Transverse colon (tissue), 4 donors: ENCODE measurements around the gene PITX1. TPM values are rescaled to one million over a fixed set of nuclear protein-coding genes. Genes with fewer than 3 reads are reported as not detected.

Experiments used
- DNase-seq: peaks from one replicate; pipeline ENCODE4 v3.0.0-alpha.2; 2019
- H3K27ac ChIP-seq, 4 donors: fragments of 200-600 bp; sonication (generic); 2 replicates each; pipeline ENCODE4 v1.5.1; 2016 to 2018; ENCODE audit warnings: inconsistent platforms in 4 of 4
- H3K27me3 ChIP-seq: fragments of 200-600 bp; sonication (generic); 2 replicates; pipeline ENCODE4 v1.5.1; 2017; ENCODE audit warnings: inconsistent platforms
- H3K36me3 ChIP-seq, 4 donors: fragments of 200-600 bp; sonication (generic); 2 replicates each; pipeline ENCODE4 v1.5.1; 2017 to 2019; ENCODE audit warnings: inconsistent platforms in 4 of 4
- H3K4me1 ChIP-seq, 4 donors: fragments of 200-600 bp; sonication (generic); 2 replicates each; pipeline ENCODE4 v1.5.1; 2017 to 2020; ENCODE audit warnings: inconsistent platforms in 4 of 4
- H3K4me3 ChIP-seq, 4 donors: fragments of 200-600 bp; sonication (generic); 1 replicate in 1 of 4; 2 replicates in 3 of 4; pipeline versions ENCODE4 v1.5.1 to v1.6.1; 2017 to 2019; ENCODE audit warnings: inconsistent platforms in 4 of 4
- H3K9me3 ChIP-seq, 2 donors: fragments of 200-600 bp; sonication (generic); 2 replicates each; pipeline ENCODE4 v1.5.1; 2017 to 2019; ENCODE audit warnings: inconsistent platforms in 2 of 2
- EP300 ChIP-seq: sonication (generic); formaldehyde crosslinking; IDR thresholded peaks from one replicate; pipeline ENCODE4 v1.6.1; 2017; ENCODE audit warnings: antibody characterized with exemption, low read depth
- POLR2A ChIP-seq: fragments of 450-650 bp; IDR thresholded peaks from one replicate; pipeline ENCODE4 v1.6.1; 2016; ENCODE audit warnings: antibody characterized with exemption, mild to moderate bottlenecking, moderate library complexity
- POLR2AphosphoS5 ChIP-seq, 3 donors: sonication (generic); formaldehyde crosslinking; IDR thresholded peaks; one replicate each; pipeline ENCODE4 v1.6.1; 2016; ENCODE audit warnings: antibody characterized with exemption in 3 of 3
- WGBS, 2 donors: methylation state at CpG; one replicate each; pipeline ENCODE4 v1.1.5; 2018; ENCODE audit warnings: low coverage in 1 of 2; 5-methylcytosine and 5-hydroxymethylcytosine counted together
- in situ Hi-C, 4 donors: fragments of 200-750 bp; cut with MboI; loops; one replicate each; pipeline versions ENCODE4 v1.15.0 to v1.15.1; 2017; ENCODE audit warnings: low sequenced_read_pairs in 3 of 4, low pct_ligation_motif_present in 1 of 4, low pct_unique_long_range_greater_than_20kb in 1 of 4
- intact Hi-C: fragments of 100-400 bp; cut with DNase I; formaldehyde crosslinking; loops from one replicate; pipeline ENCODE4 v1.15.1; 2023; ENCODE audit warnings: low total_unique reads
- total RNA-seq, 4 donors: library from RNA; depleted of rRNA; stranded (reverse); fragments of >200 nt; gene quantifications; one replicate each; pipeline ENCODE4 v1.1.0, GENCODE V29; 2016
- TF ChIP-seq, protein P1 (sequence below), 5 experiments: fragments of 200-600 bp in 3 of 5; fragments of 450-650 bp in 2 of 5; sonication (generic) in 3 of 5; IDR thresholded peaks; 1 replicate in 2 of 5; 2 replicates in 3 of 5; pipeline ENCODE4 v1.5.1; 2016 to 2017; ENCODE audit warnings: antibody characterized with exemption in 5 of 5, inconsistent platforms in 3 of 5, mild to moderate bottlenecking in 2 of 5, moderate library complexity in 1 of 5

Gene PITX1
- total RNA-seq, 4 donors from 2014 or later = 3.7 to 13.9 (median 8.4) TPM

DNA sequence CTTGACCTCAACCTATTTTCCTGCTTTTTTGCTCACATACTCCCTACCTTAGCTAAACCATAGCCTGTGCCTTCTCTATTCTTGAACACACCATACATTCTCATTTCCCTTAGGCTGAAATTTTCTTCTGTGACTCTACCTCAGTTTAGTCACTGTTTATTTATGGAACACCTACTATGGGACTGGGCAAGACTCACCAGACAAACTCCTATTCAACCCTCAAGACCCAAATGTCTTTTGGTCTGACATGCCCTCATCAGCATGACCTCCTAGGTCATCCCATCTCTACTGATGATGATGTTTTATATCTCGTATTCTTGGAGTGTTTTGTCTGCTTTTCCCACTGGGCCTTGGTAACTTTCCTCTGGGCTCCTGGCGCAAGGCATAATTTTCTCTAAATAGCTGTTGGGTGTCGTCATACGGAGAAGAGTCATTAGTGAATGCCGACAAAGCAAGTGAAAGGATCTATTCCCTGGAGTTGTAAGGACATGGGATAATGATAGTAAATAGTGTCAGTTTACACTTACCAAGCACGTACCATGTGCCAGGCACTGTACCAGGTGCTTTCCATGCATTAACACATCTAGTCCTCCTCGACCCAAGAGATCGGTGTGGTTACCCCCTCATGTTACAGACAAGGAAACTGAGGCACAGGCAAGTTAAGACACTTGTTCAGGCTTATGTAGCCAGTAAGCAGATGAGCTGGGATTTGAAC lies 22.4 kb upstream of the PITX1 start:
- in situ Hi-C loops = no loop called here
- Histone ChIP-seq H3K27me3 (peaks cover 25% of the 10 kb centered on the region), H3K4me1 (peaks cover 0 to 4% (median 0%) of the 10 kb centered on the region in 4 donors), H3K27ac (no peak overlapping the region), H3K4me3 (no peak overlapping the region), H3K36me3 (no peaks in the 10 kb centered on the region), H3K9me3 (no peaks in the 10 kb centered on the region)
- WGBS, 2 donors = 71 to 88% methylated on average over 6 to 8 of the region's 8 CpGs
- DNase-seq = no peak
- no peak for TF ChIP-seq POLR2AphosphoS5 (IDR thresholded peaks at IDR 0.05)
- no peak for TF ChIP-seq EP300
- TF ChIP-seq POLR2A = no peak
- TF ChIP-seq, protein P1, sequence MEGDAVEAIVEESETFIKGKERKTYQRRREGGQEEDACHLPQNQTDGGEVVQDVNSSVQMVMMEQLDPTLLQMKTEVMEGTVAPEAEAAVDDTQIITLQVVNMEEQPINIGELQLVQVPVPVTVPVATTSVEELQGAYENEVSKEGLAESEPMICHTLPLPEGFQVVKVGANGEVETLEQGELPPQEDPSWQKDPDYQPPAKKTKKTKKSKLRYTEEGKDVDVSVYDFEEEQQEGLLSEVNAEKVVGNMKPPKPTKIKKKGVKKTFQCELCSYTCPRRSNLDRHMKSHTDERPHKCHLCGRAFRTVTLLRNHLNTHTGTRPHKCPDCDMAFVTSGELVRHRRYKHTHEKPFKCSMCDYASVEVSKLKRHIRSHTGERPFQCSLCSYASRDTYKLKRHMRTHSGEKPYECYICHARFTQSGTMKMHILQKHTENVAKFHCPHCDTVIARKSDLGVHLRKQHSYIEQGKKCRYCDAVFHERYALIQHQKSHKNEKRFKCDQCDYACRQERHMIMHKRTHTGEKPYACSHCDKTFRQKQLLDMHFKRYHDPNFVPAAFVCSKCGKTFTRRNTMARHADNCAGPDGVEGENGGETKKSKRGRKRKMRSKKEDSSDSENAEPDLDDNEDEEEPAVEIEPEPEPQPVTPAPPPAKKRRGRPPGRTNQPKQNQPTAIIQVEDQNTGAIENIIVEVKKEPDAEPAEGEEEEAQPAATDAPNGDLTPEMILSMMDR (IDR thresholded peaks at IDR 0.05) = no peak
- intact Hi-C loops = no loop called here

DNA sequence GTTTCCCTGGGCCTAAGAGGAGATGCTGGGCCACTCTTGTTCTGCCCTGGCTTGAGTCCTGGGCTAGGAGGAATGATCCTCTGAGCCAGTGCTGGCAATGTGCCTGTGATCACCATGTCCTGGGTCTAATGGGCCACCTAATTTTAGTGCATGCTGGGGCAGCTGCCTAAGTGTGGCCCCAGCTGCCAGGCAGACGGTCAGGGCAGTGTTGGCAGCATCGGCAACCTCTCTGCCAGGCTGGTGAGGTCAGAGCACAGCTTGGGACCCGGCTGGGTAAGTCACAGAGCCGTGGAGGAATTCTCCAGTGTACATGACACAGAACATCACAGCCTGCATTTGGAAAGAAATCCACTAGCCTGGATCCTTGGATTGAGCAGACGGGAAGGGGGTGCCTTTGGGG lies 21.4 kb upstream of the PITX1 start:
- Histone ChIP-seq H3K36me3 (no peaks in the 10 kb centered on the region), H3K9me3 (no peaks in the 10 kb centered on the region), H3K27ac (no peak overlapping the region), H3K4me1 (peaks cover 0 to 4% (median 0%) of the 10 kb centered on the region in 4 donors), H3K27me3 (peaks cover 36% of the 10 kb centered on the region), H3K4me3 (no peak overlapping the region)
- 60 to 69% methylated on average over 1 to 5 of the region's 5 CpGs for WGBS, 2 donors
- in situ Hi-C loops (no loop called here), intact Hi-C loops (no loop called here)
- no peak for TF ChIP-seq POLR2AphosphoS5 (IDR thresholded peaks at IDR 0.05)
- no peak for TF ChIP-seq POLR2A
- TF ChIP-seq, protein P1 (IDR thresholded peaks at IDR 0.05) = no peak
- TF ChIP-seq EP300 = no peak
- DNase-seq = no peak

DNA sequence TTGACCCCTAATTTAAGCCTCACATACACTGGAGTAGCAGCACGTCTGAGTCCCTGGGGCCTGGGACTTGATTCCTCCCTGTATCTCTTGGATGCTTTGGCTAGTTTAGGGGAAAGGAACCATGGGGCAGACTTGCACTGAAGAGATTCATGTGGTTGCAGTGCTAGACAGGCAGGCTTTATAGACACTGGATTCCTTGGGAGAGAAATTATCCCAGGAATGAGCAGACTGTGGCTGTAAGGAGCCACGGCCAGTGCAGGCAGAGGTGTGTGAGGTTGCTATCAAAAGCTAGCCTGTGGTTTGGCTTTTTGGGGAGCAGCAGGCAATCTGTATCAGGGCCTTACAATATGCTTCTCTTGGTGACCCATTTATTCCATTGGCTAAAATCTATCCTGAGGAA lies 20.5 kb upstream of the PITX1 start:
- TF ChIP-seq POLR2AphosphoS5 (IDR thresholded peaks at IDR 0.05) = no peak
- TF ChIP-seq, protein P1 (IDR thresholded peaks at IDR 0.05) = no peak
- no peak for TF ChIP-seq POLR2A
- TF ChIP-seq EP300 = no peak
- no peak for DNase-seq
- Histone ChIP-seq H3K36me3 (no peaks in the 10 kb centered on the region), H3K27ac (no peak overlapping the region), H3K4me1 (peaks cover 0 to 4% (median 0%) of the 10 kb centered on the region in 4 donors), H3K4me3 (no peak overlapping the region), H3K9me3 (no peaks in the 10 kb centered on the region), H3K27me3 (peaks cover 44% of the 10 kb centered on the region)
- intact Hi-C loops = no loop called here
- 79 to 83% methylated on average over 1 to 2 of the region's 2 CpGs for WGBS, 2 donors
- in situ Hi-C loops = no loop called here

DNA sequence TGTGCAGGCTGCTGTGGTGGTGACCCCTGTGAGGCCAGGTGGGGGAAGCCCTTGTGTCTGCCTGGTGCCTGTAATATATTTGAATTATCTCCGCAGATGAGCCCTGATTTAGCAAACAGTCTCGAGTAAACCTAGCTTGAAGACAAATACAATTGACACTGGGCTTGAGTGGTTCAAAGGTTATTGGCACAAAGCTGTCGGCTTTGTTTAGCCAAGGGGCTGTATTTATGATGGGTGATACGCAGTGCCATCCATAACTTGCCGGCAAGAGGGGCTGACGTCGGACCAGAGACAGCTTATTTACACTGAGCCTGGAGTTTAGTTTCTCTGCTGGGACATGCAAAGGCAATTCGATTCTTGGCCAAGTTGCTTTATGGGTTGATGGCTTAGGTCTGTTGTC lies 20.0 kb upstream of the PITX1 start:
- no peak for DNase-seq
- Histone ChIP-seq H3K36me3 (no peaks in the 10 kb centered on the region), H3K4me1 (peaks cover 0 to 4% (median 0%) of the 10 kb centered on the region in 4 donors), H3K27me3 (peaks cover 49% of the 10 kb centered on the region), H3K27ac (no peak overlapping the region), H3K4me3 (no peak overlapping the region), H3K9me3 (no peaks in the 10 kb centered on the region)
- in situ Hi-C loops (no loop called here), intact Hi-C loops (no loop called here)
- 24% methylated on average over 8 of the region's 8 CpGs; no CpG with 5 or more reads in 1 of the 2 donors for WGBS, 2 donors
- TF ChIP-seq, protein P1 (IDR thresholded peaks at IDR 0.05) = no peak
- no peak for TF ChIP-seq POLR2A
